ENCODE measurements around the gene KCNK15.
A peak's percentile ranks its signal among the peaks of the same experiment; 100 is the strongest.
"Not testable (repeated sequence)": the region's sequence is repeated elsewhere in the genome, so short reads cannot be mapped to it uniquely, and the experiment has no call there.

Gene KCNK15

DNA sequence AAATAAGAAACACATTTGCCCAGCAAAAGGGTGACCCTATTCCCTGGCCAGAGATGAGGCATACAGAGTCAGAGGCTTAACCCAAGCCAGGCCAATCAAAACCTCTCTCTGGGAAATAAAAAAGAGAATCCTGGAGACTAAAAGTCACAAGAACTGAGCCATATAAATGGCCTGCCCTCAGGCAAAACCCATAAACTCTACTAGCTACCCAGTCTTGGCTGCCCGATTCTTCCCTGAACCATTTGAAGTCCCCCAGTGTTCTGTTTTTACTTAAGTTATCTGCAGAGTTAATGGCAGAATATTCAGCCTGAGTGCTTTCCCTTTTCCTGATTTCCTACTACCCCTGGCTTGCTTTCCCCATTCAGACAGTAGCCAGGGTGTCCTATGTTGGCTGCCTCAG lies 13.9 kb downstream of the KCNK15 start:
- DNase-seq, result no peak

DNA sequence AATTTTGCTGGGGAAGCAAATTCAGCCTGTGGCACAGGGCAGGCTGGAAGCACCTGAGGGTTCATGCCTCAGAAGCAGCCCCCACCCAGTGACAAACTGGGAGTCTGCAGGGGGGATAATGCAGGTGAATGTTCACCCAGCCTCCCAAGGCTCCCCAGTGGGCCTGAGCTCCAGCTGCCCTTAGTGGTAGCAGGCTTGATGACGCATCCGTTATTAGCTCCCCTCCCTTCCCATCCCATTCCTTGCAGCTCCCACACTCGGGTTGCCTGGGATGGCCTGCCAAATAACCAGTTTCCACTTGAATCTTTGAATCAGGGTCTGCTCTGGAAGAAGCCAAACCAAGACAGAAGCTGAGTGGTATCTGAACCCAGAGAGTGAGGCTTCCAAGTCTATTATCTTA lies 15.8 kb downstream of the KCNK15 start:
- no peak for DNase-seq

DNA sequence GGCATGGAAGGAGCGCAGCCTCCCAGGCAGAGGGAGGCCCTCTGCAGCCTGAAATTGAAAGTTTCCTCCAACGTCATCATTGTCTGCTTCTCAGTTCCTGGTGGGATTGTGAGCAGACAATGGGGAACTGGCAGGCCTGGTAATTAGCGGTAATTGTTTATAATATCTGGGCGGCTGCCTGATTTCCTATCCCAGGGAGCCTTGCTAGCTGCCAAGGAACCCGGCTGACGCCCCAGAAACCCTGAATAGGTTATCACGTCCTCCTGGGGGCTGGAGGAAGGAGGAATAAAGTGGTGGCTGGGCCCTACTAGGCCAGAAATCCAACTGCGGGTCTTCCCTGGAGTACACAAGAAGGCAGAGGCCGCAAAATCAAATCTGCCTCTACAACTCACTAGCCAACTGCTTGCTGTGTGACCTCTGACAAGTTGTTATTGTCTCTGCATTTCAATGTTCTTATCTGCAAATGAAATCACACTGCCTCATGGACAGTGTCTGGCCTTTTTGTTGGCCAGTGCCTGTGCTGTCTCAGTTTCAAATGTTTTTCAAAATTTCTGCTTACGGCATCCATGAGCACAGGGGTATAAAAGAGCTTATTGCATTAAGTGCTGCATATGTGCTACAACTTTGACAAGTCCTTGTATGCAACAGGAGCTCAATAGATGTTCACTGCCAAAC lies 16.9 kb downstream of the KCNK15 start:
- DNase-seq, result no peak

DNA sequence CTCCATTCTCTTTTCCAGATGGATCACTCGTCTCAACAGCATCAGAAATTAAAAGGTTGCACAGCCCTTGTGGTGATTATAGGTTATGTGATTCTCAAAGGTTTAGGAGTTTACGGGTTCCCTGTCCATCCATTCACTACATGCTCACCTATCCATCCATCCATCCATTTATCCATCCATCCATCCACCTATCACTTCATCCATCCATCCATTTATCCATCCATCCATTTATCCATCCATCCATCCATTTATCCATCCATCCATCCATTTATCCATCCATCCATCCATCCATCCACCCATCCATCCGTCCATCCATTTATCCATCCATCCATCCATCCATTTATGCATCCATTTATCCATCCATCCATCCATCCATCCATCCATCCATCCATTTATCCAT lies 18.1 kb downstream of the KCNK15 start:
- not testable (repeated sequence) for DNase-seq

DNA sequence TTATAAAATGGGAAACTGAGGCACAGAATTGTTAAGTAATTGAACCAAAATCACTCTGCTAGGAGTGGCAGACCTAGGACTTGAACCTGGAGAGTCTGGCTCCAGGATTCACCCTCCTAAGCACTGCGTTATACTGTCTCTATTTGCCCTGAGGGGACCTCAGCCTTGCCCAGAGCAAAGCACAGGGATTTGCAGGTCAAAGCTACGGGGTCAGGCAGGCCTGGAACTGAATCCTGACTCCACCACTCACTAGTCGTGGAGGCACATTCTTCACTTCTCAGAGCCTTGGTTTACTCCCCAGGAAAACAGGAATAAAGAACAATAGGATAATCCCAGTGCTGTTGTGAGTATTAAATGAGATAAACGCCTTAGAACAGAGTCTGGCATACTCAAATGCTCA lies 19.4 kb downstream of the KCNK15 start:
- no peak for DNase-seq

DNA sequence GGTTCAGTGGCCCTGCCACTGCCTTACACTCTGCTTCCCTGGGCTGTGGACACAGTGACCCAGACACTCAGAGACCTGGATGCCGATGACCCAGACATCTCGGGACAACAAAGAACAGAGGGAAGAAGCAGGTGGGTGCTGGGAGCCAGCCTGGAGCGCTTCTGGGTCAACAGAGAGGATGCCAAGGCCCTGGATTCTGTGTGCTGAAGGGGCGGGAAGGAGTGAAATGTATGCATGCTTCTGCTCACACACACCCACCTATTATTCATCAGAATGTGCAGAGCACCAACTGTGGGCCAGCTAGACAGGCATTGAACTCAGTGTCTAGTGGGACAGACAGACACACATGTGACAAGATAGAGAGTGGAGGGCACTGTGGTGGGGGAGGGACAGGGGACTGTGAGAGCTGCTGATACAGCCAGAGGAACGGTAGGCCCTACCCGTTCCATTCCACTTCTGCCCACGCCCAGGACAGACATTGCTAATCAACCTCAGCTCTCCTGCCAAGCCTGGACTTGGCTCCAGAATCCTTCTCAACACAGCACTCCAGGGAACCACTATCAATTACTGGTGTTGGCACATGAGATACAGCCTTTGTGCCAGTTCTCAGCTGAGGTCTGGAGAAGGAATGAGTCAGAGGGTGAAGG lies 20.2 kb downstream of the KCNK15 start:
- no peak for DNase-seq

DNA sequence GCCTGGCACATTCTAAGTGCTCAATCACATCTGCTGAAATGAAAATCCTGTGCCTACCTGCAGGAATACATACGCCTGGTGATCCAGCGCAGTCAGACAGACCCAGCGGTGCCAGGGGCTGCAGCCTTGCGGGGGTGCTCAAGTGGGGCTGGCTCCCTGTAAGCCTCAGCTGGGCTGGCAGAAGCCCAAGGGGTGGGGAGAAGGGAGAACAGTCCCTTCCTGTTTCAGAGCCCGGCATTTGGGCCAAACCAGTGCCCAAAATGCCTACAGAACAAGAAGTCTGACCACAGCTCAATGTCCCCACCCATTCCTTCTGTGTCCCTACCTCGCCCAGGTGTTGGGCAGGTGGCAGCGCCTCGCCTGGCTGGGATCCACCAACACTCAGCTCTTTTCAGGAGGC lies 22.6 kb downstream of the KCNK15 start:
- no peak for DNase-seq

DNA sequence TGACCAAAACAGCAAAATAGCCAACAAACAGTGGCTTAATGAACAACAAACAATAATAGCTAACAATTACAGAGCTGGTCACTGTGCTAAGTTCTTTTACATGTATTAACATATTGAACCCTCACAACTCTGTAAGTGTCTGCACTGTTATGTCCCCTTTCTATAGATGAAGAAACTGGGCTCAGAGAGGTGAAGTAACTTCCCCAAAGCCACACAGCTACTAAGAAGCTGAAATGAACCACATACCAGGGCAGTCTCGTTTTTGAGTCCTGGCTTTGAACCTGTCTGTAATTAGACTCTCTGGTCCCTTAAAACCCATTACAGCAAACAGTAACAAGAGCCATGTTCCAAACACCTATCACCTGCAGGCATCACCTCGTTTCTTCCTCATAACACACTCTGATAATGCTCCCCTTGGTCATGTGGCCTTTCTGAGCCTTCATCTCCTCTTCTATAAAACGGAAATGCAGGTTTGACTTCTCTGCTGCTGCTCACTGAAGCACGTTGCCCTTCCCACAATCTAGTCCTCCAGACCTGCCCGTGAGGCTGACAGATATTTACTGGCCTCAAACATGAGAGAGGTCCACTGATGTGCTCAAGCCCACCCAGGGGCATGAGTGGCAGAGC lies 23.3 kb downstream of the KCNK15 start:
- DNase-seq, result no peak

DNA sequence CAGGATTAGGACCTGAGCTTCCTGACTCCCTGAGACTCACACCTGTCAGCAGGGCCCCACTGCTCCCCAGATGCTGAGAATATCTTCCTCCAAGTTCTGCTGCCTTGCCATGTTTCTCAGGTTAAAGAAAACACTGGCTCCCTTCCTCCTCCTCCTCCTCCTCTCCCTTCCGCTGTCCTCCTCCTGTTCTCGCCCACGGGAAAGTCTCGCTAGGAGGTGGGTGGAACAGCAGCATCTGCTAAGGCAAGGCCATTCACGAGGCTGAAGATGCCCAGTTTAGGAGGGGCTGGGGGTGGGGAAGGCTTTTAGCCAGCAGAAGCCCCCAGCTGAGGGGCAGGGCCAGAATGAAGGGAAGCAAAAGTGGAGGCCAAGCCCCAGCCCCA lies 23.8 kb downstream of the KCNK15 start:
- DNase-seq, result no peak

DNA sequence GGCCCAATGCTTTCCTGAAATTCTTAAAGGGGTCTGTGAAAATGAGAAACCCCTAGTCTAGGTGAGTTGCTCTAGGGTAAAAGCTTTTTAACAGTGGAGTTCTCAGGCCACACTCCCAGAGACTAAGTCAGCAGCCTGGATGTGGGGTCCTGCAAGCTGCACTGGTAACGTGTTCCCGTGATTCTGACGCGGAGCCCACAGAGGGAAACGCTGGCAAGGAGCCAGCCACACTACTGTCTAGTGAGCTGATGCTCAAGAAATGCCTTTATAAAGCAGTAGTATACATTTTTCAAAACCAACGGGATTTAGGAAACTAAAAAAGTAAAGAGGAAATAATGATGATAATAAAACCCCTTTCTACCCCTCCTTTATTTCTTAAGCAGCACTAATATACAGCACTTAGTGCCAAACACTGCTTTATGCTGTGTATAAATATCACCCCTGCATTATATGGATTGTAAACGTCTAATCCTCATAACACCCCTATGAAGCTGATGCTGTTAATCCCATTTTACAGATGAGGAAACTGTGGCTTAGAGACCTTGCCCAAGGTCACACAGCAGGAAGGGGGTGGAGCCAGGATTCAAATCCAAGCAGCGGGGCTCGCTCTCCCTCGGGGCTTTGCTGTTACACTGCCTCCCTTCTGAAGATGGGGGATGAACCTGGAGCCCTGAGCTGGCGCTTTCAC lies 25.0 kb downstream of the KCNK15 start:
- no peak for DNase-seq

DNA sequence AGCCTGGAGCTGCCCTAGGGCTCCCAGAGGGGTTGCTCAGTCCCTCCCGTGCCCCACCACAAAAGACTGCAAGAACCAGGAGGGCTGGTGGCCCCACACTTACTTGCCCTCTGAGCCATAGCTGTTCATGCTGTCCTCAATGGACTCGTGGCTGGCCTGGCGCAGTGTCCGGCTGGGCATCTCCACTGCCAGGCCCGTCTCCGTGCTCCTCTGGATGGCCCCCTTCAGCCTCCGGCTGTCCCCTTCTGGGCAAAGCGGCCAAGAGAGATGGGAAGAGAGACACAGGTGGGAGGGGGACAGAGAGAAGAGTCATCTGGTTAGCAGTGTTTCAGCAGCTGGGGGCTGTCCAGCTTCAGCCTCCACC lies 25.5 kb downstream of the KCNK15 start:
- no peak for DNase-seq

DNA sequence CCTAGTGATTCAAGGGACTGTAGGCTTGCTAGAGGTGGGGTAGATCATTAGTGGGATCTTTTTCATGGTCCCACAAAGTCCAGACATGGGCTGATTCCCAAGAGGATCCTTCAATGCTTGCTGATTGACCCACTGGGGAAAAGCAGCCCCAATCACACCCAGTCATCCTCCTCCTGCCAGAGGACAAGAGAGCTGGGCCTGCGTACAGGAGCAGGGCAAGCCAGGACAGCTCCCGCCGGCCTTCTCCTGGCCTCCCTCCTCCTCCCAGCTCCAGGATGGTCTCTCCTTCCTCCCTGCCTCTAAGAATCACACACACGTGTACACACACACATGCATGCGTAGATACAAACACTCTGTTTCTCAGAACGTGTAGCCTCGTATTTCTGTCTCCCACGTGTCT lies 27.0 kb downstream of the KCNK15 start:
- DNase-seq, result no peak

DNA sequence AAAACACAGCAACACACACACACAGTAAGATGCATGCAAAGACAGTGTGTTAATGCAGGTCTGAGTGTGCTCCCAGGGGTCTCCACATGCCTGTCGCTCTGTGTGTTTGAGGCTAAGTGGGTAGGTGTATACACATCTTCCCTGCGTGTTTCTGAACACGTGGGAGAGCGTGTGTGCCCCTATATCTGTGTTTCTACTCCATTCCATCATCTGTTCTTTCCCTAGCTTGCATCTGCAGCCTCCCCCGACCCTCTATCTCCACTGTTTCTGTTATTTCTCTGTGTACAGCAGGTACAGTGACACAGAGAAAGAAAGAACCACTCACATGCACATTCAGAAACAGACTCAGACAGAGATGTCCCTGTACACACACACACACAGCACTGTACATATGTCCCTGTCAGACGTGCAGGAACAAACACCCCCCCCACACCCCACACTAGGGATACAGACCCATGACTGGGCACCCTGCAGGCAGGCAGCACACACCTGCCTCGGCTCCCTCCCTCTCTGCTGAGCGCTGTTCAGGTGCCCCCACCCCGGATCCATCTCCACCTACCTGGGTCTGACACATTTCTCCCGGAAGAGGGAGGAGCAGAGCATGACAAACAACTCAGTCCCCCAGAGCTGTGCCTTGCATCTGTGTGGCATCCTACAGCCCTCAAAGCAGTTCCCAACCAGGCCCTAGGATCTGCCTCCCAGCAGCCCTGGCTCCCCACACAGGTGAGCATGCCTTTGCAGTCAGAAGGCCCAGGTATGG lies 27.6 kb downstream of the KCNK15 start:
- no peak for DNase-seq

DNA sequence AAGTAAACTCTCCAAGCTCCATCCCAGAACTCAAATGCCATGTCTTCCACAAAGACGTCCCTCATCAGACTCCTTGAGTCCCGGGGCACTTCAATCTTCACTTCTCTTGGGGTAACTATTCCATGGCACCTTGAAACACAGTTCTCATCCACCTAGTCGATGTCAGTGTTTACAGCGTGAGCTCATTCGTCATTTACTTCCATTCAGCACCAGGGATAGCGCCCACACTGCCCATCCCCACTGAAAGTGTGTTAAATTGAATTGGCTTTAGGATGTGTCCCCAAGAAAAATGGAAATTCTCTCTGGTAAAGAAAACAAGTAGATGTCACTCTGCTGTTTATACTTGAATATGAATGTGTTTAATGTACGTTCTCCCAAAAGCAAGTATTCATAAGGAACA lies 31.3 kb downstream of the KCNK15 start:
- no peak for DNase-seq

DNA sequence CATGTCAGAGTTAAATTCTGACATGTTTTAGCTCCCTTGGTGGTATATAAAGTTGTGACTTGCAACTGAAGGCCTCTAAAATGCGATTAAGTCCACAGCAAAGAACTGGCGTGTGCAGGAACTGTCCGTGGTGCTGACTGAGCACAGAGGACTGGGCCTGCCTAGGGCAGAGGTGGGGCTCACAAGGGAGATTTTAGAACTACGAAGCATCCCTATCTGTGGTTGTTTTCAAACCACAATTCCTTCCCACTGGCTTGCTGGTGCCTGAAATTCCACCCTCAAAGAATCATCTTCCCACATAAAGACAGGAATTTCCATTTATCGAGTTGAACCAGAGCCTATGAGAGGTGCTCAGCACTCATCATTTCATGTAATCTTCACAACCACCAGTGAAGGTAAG lies 34.6 kb downstream of the KCNK15 start:
- peak; percentile 21 for DNase-seq

DNA sequence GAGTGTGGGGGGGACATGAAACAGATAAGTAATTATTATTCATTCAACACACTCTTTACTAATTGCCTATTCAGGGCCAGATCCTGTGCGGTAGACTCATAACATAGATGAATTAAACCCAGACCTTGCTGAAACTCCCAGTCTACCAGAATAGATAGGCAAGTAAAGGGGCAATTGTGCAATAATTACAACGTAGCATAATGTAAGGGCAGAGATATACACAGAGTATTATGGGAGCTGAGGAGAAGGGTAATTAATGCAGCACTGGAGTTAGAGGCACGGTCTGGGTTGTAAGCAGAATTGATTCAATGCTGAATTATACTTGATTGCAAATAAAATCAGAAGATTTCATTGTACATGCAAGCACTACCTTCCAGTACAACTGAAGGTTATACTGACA lies 35.5 kb downstream of the KCNK15 start:
- DNase-seq, result no peak

DNA sequence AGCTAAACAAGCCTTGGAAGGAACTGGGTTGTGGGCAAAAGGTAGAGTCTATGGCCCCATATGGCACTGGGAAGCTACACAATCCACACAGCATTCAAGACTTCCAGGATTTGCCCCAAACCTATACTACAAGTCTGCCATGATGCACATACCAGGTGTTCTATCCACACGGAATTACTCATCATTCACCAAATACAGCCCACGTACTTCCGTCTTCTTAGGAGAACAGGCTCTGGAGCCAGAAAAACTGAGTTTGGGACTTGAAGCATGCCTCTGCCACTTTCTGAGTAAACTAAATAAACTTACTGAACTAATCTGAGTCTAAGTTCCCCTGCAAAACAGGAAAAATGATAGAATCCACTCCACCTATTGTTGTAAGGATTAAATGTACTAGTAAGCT lies 36.1 kb downstream of the KCNK15 start:
- DNase-seq, result no peak

DNA sequence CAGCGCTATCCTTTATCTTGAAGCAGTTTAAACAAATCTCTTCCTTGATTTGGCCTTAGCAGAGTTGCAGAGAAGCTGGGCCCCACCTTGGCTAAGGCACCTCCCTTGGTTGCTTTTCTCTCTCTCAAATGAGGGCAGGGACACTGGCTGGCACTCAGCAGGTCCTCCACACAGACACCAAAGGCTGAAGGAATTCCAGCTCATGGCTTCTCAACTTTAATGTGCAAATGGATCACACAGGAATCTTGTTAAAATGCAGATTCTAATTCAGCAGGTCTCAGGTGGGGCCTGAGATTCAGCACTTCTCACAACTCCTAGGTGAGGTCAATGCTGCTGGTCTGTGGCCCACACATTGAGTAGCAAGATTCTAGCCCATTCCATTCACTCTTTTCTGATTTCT lies 39.0 kb downstream of the KCNK15 start:
- no peak for DNase-seq

DNA sequence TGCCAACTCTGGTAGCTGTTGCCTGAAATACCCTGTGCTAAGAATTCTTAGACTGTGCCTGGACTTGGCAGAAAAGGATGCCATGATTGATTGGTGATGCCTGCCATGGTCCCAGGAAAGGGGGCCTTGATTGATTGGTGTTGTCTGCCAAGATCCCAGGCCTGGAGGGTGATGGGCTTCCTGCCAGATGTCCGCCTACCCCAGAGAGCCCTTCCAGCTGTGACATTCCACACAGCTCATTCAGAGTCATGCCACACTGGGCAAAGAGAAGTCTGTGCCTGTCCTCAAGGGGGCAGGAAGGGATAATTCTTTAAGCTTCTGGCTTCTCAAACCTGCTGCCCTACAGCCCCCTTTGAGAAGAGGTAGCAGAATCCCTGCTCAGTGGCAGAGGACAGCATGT lies 40.1 kb downstream of the KCNK15 start:
- peak; percentile 20 for DNase-seq

DNA sequence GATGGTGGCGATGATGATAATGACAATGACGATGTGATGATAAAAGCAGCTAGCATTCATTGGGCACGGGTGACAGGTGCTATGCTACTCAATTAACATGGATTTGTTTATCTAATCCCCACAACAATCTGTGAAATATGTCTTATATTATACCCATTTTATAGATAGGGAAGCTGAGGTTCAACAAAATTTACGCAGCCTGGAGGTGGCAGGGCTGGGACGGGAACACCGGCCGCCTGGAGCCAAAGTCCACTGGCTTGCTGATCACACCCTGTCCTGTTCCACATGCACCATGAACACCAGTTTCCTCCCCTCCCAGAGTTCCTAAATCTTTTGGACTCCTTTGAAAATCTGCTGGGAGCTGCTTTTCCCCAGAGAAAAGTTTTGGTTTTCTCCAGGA lies 41.6 kb downstream of the KCNK15 start:
- no peak for DNase-seq

DNA sequence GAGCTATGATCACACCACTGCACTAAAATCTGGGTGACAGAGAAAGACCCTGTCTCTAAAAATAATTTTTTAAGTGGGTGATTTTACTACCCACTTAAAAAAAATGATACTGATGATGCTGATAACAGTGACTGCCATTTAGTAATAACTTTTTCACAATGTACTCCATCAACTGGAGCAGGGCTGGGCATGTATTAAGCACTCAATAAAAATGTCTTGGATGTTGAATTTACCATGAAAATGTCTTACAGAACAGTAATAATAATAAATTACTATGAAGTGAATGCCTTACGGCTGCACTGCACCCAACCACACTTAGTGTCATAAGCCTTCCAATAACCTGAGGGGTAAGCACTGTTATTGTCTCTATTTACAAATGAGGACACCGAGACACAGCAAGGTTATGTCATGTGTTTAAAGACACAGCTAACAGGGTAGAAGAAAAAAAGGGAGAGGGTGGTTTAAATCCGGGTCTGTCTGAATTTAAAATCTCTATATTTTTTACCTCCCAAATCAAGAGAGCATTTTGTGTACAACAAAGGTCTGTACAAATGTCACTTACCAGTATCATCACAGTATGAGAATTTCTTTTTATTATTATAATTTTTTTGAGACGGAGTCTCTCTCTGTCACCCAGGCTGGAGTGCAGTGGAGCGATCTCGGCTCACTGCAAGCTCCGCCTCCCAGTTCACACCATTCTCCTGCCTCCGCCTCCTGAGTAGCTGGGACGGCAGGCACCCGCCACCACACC lies 43.2 kb downstream of the KCNK15 start:
- no peak for DNase-seq

DNA sequence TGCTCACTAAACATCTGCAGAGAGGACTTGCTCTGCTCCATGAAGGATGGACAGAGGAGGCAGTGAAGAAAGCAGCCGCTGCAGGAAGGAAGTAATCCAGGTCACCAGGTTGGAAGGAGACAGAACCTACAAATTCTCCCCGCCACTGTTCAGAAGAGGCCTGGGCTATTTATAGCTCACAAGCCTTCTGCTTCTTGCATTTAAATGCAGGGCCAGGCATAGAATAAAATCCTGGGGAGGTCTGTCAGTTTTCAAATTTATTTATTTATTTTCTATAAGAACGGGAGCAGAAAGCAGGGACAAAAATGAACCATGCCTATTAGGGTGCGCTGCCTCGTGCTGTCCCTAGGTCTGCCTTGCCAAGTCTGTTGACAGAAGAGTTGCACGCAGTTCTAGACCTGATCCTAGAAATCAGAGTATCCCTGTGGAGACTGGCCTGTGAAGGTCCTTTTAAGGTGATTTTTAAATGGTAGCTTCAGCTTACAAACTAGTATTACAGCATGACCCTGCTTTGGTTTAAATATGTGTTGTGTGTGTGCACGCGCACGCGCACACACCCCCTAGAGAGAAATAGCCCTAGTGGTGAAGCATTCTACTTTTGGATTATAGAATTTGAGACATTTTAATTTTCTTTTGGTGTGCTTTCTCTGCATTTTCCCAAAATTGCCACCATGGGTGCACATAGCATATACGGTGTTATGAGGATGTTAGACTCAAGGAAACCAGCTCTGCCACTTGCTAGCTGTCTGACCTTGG lies 45.2 kb downstream of the KCNK15 start:
- no peak for DNase-seq

Measured in HCEC 1CT (cell line).